DMS 273 (cell line): ENCODE measurements around the gene SPINT2.
"Not testable (repeated sequence)": the region's sequence is repeated elsewhere in the genome, so short reads cannot be mapped to it uniquely, and the experiment has no call there.

Experiments used
- DNase-seq: peaks from one replicate; lab custom pipeline; 2025; ENCODE audit not compliant: unreplicated experiment; lab: John Stamatoyannopoulos, UW

Gene SPINT2

GRCh38 chr19:38234615-38235014 is 29.8 kb upstream of the SPINT2 start:
- DNase-seq: no peak

GRCh38 chr19:38239816-38240215 is 24.6 kb upstream of the SPINT2 start:
- DNase-seq: no peak

GRCh38 chr19:38243279-38243673 is 21.1 kb upstream of the SPINT2 start:
- DNase-seq: no peak

GRCh38 chr19:38245826-38246498 is 18.4 kb upstream of the SPINT2 start:
- no peak for DNase-seq

- DNase-seq: no peak
Observed at GRCh38 chr19:38247126-38247525, 17.2 kb upstream of the SPINT2 start.

- DNase-seq: no peak
Observed at GRCh38 chr19:38247734-38248268, 16.6 kb upstream of the SPINT2 start.

GRCh38 chr19:38248421-38248820 is 16.0 kb upstream of the SPINT2 start:
- no peak for DNase-seq

- DNase-seq: no peak
Observed at GRCh38 chr19:38250428-38250820, 13.9 kb upstream of the SPINT2 start.

- peak; percentile 95 for DNase-seq
Observed at GRCh38 chr19:38250821-38251563, 13.4 kb upstream of the SPINT2 start.

- DNase-seq: peak; percentile 89
Observed at GRCh38 chr19:38251564-38252051, 12.8 kb upstream of the SPINT2 start.

GRCh38 chr19:38252385-38252784 is 12.0 kb upstream of the SPINT2 start:
- DNase-seq: no peak

GRCh38 chr19:38252941-38253691 is 11.3 kb upstream of the SPINT2 start:
- peak; percentile 98 for DNase-seq

GRCh38 chr19:38253788-38254187 is 10.6 kb upstream of the SPINT2 start:
- DNase-seq: no peak

GRCh38 chr19:38255383-38256014 is 8.9 kb upstream of the SPINT2 start:
- peak; percentile 41 for DNase-seq

- DNase-seq: not testable (repeated sequence)
Observed at GRCh38 chr19:38261942-38262341, 2.4 kb upstream of the SPINT2 start.

GRCh38 chr19:38262585-38263268 is 1.6 kb upstream of the SPINT2 start:
- no peak for DNase-seq

GRCh38 chr19:38263689-38264485 is 486 bp upstream of the SPINT2 start:
- DNase-seq: peak; percentile 63

GRCh38 chr19:38265213-38265861 is 964 bp downstream of the SPINT2 start:
- peak; percentile 41 for DNase-seq

- DNase-seq: peak; percentile 87
Observed at GRCh38 chr19:38265921-38266429, 1.6 kb downstream of the SPINT2 start.
